Nephron (organoid): ENCODE measurements around the gene SLC22A23.
A peak's percentile ranks its signal among the peaks of the same experiment; 100 is the strongest.

Experiments used
- H3K27ac Mint-ChIP-seq, 3 experiments: 2 replicates each; pipeline ENCODE4 v1.8.0; 2020; ENCODE audit warnings: mixed read lengths in 3 of 3, mild to moderate bottlenecking in 2 of 3, moderate library complexity in 1 of 3
- H3K27me3 Mint-ChIP-seq: 2 replicates; pipeline ENCODE4 v1.8.0; 2021; ENCODE audit warnings: low read depth, mild to moderate bottlenecking, moderate library complexity, mixed read lengths
- H3K36me3 Mint-ChIP-seq: 2 replicates; pipeline ENCODE4 v1.8.0; 2020; ENCODE audit warnings: low read depth, mixed read lengths
- H3K4me1 Mint-ChIP-seq: 2 replicates; pipeline ENCODE4 v1.8.0; 2020; ENCODE audit warnings: mixed read lengths
- H3K4me3 Mint-ChIP-seq, 3 experiments: 2 replicates each; pipeline ENCODE4 v1.8.0; 2020; ENCODE audit warnings: mild to moderate bottlenecking in 3 of 3, mixed read lengths in 3 of 3, moderate library complexity in 2 of 3
- H3K9me3 Mint-ChIP-seq: 2 replicates; pipeline ENCODE4 v1.8.0; 2020; ENCODE audit warnings: mixed read lengths
- TF ChIP-seq, protein P1 (sequence below), 3 experiments: fragments of 200-600 bp; sonication (generic); IDR thresholded peaks; one replicate each; pipeline ENCODE4 v1.5.0; 2021; ENCODE audit warnings: antibody characterized with exemption in 3 of 3; ENCODE audit not compliant: unreplicated experiment in 3 of 3

The SLC22A23 gene

DNA sequence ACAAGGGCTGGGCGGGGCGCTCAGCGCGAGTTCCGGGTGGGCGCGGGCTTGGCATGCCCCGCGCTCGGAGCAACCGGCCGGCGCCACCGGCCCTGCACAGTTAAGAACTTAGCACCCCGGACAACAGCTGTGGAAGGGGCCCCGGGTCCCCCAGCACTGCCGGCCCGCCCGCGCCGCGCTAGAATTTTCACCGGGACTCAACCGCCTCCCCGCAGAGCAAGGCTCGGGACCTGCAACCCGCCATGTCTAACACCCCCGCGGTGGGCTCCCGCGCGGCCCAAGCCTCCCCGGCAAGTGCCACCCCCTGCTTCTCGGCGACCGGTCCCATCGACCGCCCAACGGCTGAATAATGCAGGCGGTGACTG, 203.3 kb downstream of the SLC22A23 start:
- no peaks in the 10 kb centered on the region for H3K9me3 Mint-ChIP-seq
- TF ChIP-seq, protein P1, sequence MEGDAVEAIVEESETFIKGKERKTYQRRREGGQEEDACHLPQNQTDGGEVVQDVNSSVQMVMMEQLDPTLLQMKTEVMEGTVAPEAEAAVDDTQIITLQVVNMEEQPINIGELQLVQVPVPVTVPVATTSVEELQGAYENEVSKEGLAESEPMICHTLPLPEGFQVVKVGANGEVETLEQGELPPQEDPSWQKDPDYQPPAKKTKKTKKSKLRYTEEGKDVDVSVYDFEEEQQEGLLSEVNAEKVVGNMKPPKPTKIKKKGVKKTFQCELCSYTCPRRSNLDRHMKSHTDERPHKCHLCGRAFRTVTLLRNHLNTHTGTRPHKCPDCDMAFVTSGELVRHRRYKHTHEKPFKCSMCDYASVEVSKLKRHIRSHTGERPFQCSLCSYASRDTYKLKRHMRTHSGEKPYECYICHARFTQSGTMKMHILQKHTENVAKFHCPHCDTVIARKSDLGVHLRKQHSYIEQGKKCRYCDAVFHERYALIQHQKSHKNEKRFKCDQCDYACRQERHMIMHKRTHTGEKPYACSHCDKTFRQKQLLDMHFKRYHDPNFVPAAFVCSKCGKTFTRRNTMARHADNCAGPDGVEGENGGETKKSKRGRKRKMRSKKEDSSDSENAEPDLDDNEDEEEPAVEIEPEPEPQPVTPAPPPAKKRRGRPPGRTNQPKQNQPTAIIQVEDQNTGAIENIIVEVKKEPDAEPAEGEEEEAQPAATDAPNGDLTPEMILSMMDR (IDR thresholded peaks at IDR 0.05; ENCODE audit: unreplicated experiment in 3 of 3) = no peak
- H3K4me1 Mint-ChIP-seq = peaks cover 24% of the 10 kb centered on the region
- peaks cover 16% of the 10 kb centered on the region for H3K27me3 Mint-ChIP-seq
- H3K36me3 Mint-ChIP-seq = no peaks in the 10 kb centered on the region
- H3K27ac Mint-ChIP-seq = no peak overlapping the region
- H3K4me3 Mint-ChIP-seq = no peak overlapping the region

DNA sequence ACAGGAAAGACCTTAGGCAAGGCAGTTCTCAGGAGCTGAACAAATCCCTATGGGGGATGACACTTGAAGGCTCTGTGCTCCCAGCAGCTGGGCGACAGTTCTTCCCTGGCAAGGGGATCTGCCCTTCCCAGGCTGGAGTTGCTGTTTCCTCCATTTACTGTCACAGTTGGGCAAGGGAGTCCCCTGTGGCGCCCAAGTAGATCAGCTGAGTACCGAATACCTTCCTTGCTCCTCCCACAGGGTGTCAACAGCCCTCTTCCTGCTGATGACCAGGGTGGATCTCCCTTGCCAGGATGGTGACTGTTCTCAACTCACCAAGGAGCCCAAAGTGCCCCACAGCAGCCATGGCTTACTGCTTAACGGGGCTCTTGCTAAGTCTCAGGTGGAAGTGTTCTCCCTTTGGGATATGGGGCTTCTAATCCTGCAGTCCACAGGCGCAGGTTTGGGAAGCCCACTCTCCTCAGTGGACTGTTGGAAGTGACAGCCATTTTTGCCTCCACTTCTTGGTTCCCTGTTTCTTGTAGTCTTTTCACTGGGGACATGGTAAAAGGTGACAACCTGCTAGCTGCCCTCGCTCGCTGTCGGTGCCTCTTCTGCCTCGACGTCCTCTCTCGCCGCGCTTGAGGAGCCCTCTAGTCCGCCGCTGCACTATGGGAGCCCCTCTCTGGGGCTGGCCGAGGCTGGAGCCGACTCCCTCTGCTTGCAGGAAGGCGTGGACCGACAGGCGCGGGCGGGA, 203.8 kb downstream of the SLC22A23 start:
- peaks cover 27% of the 10 kb centered on the region for H3K4me1 Mint-ChIP-seq
- peaks cover 18% of the 10 kb centered on the region for H3K27me3 Mint-ChIP-seq
- no peaks in the 10 kb centered on the region for H3K36me3 Mint-ChIP-seq
- H3K27ac Mint-ChIP-seq = no peak overlapping the region
- no peaks in the 10 kb centered on the region for H3K9me3 Mint-ChIP-seq
- TF ChIP-seq, protein P1 (IDR thresholded peaks at IDR 0.05; ENCODE audit: unreplicated experiment in 3 of 3) = no peak
- no peak overlapping the region for H3K4me3 Mint-ChIP-seq

DNA sequence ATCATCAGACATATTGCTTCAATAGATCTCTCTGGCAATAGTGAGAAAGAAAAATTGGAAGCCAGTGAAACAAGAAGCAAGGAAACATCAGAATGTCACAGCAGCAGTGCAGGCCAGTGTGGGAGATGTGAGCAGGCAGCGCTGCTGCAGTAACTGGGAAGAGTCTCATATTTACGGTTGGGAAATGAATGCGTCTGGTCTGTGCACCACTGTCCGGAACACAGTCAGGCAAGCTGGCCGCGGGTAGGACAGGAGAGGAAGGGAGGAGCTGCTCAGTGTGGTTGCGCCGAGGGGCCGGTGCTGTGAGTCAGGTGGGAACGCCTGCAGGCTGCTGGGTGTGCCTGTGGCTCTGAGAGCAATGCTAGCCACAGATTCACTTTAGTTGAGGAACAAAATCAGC, 204.5 kb downstream of the SLC22A23 start:
- TF ChIP-seq, protein P1 (IDR thresholded peaks at IDR 0.05; ENCODE audit: unreplicated experiment in 3 of 3) = no peak
- Mint-ChIP-seq H3K4me3 (no peak overlapping the region), H3K4me1 (peaks cover 33% of the 10 kb centered on the region), H3K27me3 (peaks cover 22% of the 10 kb centered on the region), H3K9me3 (no peaks in the 10 kb centered on the region), H3K36me3 (no peaks in the 10 kb centered on the region), H3K27ac (no peak overlapping the region)

DNA sequence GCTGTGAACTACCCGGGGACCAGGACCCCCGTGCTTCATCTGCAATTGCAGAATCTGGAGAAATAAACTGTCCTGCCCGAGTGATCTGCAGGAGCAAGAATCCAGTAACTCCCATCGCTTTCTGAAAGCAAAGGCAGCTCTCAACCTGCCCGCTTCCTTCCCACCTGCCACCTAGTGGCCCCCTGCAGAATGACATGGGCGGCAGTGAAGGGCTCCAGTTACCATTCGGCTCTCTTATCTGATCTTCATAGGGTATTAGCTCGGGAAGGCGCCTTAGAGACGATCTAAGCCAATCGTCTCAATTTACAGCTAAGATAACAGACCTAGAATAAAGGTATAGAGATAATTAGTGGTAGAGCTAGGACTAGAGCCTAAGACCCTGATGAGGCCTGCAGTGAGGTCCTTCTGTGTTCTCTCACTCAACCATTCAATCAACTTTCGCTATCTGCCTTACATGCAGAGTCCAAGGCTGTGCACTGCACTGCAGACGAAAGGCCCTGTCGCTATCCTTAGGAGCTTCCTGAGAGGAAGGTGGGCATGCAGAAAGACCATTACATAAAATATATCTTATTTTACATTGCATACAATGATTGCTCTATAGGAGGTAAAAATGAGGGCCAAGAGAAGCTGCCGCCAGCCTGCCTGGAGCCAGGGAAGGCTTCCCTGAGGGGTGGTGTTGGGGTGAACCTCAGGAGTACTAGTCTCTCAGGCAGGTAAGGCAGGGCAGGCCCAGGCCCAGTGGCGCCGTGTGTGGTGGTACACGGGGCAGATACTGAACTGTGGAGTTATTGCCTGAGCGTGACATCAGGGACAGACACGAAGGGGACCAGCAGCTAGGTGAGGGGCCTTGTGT, 205.2 kb downstream of the SLC22A23 start:
- H3K36me3 Mint-ChIP-seq = no peaks in the 10 kb centered on the region
- H3K9me3 Mint-ChIP-seq = no peaks in the 10 kb centered on the region
- H3K4me1 Mint-ChIP-seq = peaks cover 36% of the 10 kb centered on the region
- H3K4me3 Mint-ChIP-seq = peak overlapping the region; percentile 7 to 62 (median 36)
- H3K27me3 Mint-ChIP-seq = peaks cover 21% of the 10 kb centered on the region
- TF ChIP-seq, protein P1 (IDR thresholded peaks at IDR 0.05; ENCODE audit: unreplicated experiment in 3 of 3) = peak; percentile 96 to 98 (median 97)
- peak overlapping the region; percentile 23 to 91 (median 71) for H3K27ac Mint-ChIP-seq

DNA sequence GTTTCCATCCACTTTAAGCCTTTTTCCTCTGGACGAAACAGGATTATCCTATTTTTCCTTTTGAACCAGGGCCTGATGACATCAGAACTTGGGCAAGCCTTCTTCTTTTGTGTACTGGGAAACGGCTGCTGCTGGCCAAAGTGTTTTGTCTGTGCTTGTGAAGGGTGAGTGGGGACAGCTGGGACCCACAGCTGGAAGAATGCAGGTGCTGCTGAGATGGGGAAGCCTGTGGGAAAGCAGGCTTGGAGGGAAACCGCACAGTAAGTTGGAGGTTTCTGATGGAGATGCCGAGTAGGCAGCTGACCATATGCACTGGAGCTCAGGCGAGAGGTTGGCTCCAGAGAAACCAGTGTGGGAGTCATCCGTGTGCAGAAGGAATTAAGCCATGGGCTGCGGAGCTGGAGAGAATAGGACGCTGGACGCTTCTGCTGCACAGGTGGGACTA, 206.6 kb downstream of the SLC22A23 start:
- Mint-ChIP-seq H3K27ac (peak overlapping the region in 2 of 3 experiments; percentile 59), H3K36me3 (no peaks in the 10 kb centered on the region), H3K9me3 (no peaks in the 10 kb centered on the region), H3K27me3 (peaks cover 20% of the 10 kb centered on the region), H3K4me1 (peaks cover 36% of the 10 kb centered on the region), H3K4me3 (no peak overlapping the region)
- TF ChIP-seq, protein P1 (IDR thresholded peaks at IDR 0.05; ENCODE audit: unreplicated experiment in 3 of 3) = no peak
